Activated naive CD8-positive, alpha-beta T cell treated with anti-CD3 and anti-CD28 coated beads, Interleukin-2, amount 50 U/mL, for 24 hours (primary cell): ENCODE measurements around the gene PDCD1.
A peak's percentile ranks its signal among the peaks of the same experiment; 100 is the strongest.
"Not testable (repeated sequence)": the region's sequence is repeated elsewhere in the genome, so short reads cannot be mapped to it uniquely, and the experiment has no call there.

ENCODE experiments used
- ATAC-seq: fragments of 150-1000 bp; cut with Tn5 transposase; one replicate; pipeline ENCODE4 v1.10.0; 2021
- DNase-seq: peaks from one replicate; pipeline ENCODE4 v3.0.0; 2021
- H3K27ac Mint-ChIP-seq: one replicate; pipeline ENCODE4 v1.8.0; 2021; ENCODE audit warnings: mild to moderate bottlenecking, mixed read lengths
- H3K27me3 Mint-ChIP-seq: one replicate; pipeline ENCODE4 v1.8.0; 2021; ENCODE audit warnings: mixed read lengths
- H3K36me3 Mint-ChIP-seq: one replicate; pipeline ENCODE4 v1.8.0; 2021; ENCODE audit warnings: low read depth, mixed read lengths
- H3K4me1 Mint-ChIP-seq: one replicate; pipeline ENCODE4 v1.8.0; 2021; ENCODE audit warnings: mixed read lengths
- H3K4me3 Mint-ChIP-seq: one replicate; pipeline ENCODE4 v1.8.0; 2021; ENCODE audit warnings: mild to moderate bottlenecking, moderate library complexity, mixed read lengths
- H3K9me3 Mint-ChIP-seq: one replicate; pipeline ENCODE4 v1.8.0; 2021; ENCODE audit warnings: mixed read lengths

The PDCD1 gene

GRCh38 chr2:241808721-241809382 lies 49.8 kb downstream of the PDCD1 start, which contains the start of gene NEU4:
TSS of gene NEU4 (plus strand) at chr2:241809193. CDS start at chr2:241814485, 5,292 bp downstream.
- Mint-ChIP-seq H3K27ac (no peak within 1 kb of the TSS), H3K4me1 (peaks cover 12% of the 10 kb centered on the region), H3K4me3 (no peak within 1 kb of the TSS), H3K27me3 (peaks cover 6% of the 10 kb centered on the region), H3K9me3 (no peaks in the 10 kb centered on the region), H3K36me3 (no peaks in the 10 kb centered on the region)
- DNase-seq: no peak
- ATAC-seq: no peak

GRCh38 chr2:241808051-241808720 lies 50.5 kb downstream of the PDCD1 start:
- Mint-ChIP-seq H3K27ac (no peak overlapping the region), H3K9me3 (no peaks in the 10 kb centered on the region), H3K4me3 (no peak overlapping the region), H3K4me1 (peaks cover 14% of the 10 kb centered on the region), H3K27me3 (peaks cover 8% of the 10 kb centered on the region), H3K36me3 (no peaks in the 10 kb centered on the region)
- no peak for DNase-seq
- no peak for ATAC-seq

- H3K4me1 Mint-ChIP-seq: peaks cover 14% of the 10 kb centered on the region
- not testable (repeated sequence) for ATAC-seq, H3K9me3 Mint-ChIP-seq, DNase-seq, H3K27ac Mint-ChIP-seq, H3K4me3 Mint-ChIP-seq, H3K36me3 Mint-ChIP-seq, H3K27me3 Mint-ChIP-seq
Measured at GRCh38 chr2:241806217-241806616, 52.5 kb downstream of the PDCD1 start.

GRCh38 chr2:241804326-241805229 lies 54.1 kb downstream of the PDCD1 start:
- peak; percentile 27 for ATAC-seq
- H3K9me3 Mint-ChIP-seq: no peaks in the 10 kb centered on the region
- H3K4me1 Mint-ChIP-seq: peaks cover 14% of the 10 kb centered on the region
- H3K36me3 Mint-ChIP-seq: no peaks in the 10 kb centered on the region
- no peak overlapping the region for H3K27ac Mint-ChIP-seq
- peak overlapping the region; percentile 53 for H3K4me3 Mint-ChIP-seq
- H3K27me3 Mint-ChIP-seq: peaks cover 8% of the 10 kb centered on the region
- peak; percentile 34 for DNase-seq

GRCh38 chr2:241803387-241804325 lies 55.0 kb downstream of the PDCD1 start:
- Mint-ChIP-seq H3K36me3 (no peaks in the 10 kb centered on the region), H3K27me3 (peaks cover 7% of the 10 kb centered on the region), H3K4me1 (peaks cover 11% of the 10 kb centered on the region), H3K27ac (peak overlapping the region; percentile 54), H3K4me3 (peak overlapping the region; percentile 53), H3K9me3 (no peaks in the 10 kb centered on the region)
- DNase-seq (peak; percentile 68), ATAC-seq (peak; percentile 68)

GRCh38 chr2:241802421-241803318 lies 56.0 kb downstream of the PDCD1 start:
- Mint-ChIP-seq H3K27me3 (peaks cover 4% of the 10 kb centered on the region), H3K4me1 (peaks cover 9% of the 10 kb centered on the region), H3K36me3 (no peaks in the 10 kb centered on the region), H3K27ac (no peak overlapping the region), H3K9me3 (no peaks in the 10 kb centered on the region), H3K4me3 (no peak overlapping the region)
- ATAC-seq (no peak), DNase-seq (no peak)

GRCh38 chr2:241801611-241802420 lies 56.9 kb downstream of the PDCD1 start:
- no peak for ATAC-seq
- Mint-ChIP-seq H3K27ac (no peak overlapping the region), H3K27me3 (peaks cover 4% of the 10 kb centered on the region), H3K4me3 (no peak overlapping the region), H3K9me3 (no peaks in the 10 kb centered on the region), H3K4me1 (peaks cover 9% of the 10 kb centered on the region), H3K36me3 (no peaks in the 10 kb centered on the region)
- DNase-seq: no peak

- not testable (repeated sequence) for DNase-seq
Measured at GRCh38 chr2:241800198-241800903, 58.3 kb downstream of the PDCD1 start.

More at GRCh38 chr2:241800198-241800903, 58.3 kb downstream of the PDCD1 start:
- H3K27me3 Mint-ChIP-seq, H3K36me3 Mint-ChIP-seq, H3K9me3 Mint-ChIP-seq, H3K27ac Mint-ChIP-seq, H3K4me3 Mint-ChIP-seq, H3K4me1 Mint-ChIP-seq, ATAC-seq: not testable (repeated sequence)
